PFSK-1 (cell line): ENCODE measurements around the gene PHF20.

Source experiments
- FOXP2 ChIP-seq: optimal IDR thresholded peaks from 2 replicates; pipeline ENCODE3; 2011; ENCODE audit warnings: borderline replicate concordance, control low read depth, inconsistent platforms; ENCODE audit not compliant: insufficient read depth; ENCODE audit errors: extremely low read length, extremely low read depth
- POLR2AphosphoS5 ChIP-seq: IDR thresholded peaks from 2 replicates; pipeline ENCODE4 v1.6.1; 2012; ENCODE audit warnings: low read depth, mild to moderate bottlenecking, control low read depth, low read length, moderate library complexity
- SIN3A ChIP-seq: IDR thresholded peaks from 2 replicates; pipeline ENCODE4 v1.6.1; 2012; ENCODE audit warnings: mild to moderate bottlenecking, low read length, moderate library complexity, borderline replicate concordance; ENCODE audit not compliant: insufficient read depth
- TAF1 ChIP-seq: IDR thresholded peaks from 2 replicates; pipeline ENCODE4 v1.6.1; 2012; ENCODE audit warnings: low read length, control low read depth, borderline replicate concordance; ENCODE audit not compliant: insufficient read depth
- TF ChIP-seq, protein P1 (sequence below), 2 experiments: IDR thresholded peaks; 2 replicates each; pipeline versions ENCODE4 v1.6.1 to v1.8.0; 2011 to 2012; ENCODE audit warnings: low read depth in 2 of 2, low read length in 2 of 2, control low read depth in 1 of 2, inconsistent platforms in 1 of 2, mild to moderate bottlenecking in 1 of 2, moderate library complexity in 1 of 2; ENCODE audit not compliant: insufficient read depth in 1 of 2

The PHF20 gene

DNA sequence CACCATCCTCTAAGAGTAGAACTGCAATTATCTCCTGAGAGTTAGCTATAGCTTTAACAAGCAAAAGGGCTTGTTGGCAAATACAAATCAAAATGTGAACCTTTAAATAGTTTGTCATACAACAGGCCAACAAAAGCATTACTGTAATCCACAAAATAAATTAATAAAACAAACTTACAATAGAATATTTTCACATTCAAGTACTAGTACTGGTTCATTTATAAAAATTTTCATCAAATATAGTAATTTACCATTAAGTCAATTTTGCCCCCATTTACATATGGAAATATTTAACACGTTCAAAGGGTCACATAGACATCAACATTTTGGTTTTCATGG lies 39.2 kb upstream of the PHF20 start:
- TF ChIP-seq POLR2AphosphoS5 (no peak), SIN3A (no peak), FOXP2 (no peak), TAF1 (no peak)
- TF ChIP-seq, protein P1, sequence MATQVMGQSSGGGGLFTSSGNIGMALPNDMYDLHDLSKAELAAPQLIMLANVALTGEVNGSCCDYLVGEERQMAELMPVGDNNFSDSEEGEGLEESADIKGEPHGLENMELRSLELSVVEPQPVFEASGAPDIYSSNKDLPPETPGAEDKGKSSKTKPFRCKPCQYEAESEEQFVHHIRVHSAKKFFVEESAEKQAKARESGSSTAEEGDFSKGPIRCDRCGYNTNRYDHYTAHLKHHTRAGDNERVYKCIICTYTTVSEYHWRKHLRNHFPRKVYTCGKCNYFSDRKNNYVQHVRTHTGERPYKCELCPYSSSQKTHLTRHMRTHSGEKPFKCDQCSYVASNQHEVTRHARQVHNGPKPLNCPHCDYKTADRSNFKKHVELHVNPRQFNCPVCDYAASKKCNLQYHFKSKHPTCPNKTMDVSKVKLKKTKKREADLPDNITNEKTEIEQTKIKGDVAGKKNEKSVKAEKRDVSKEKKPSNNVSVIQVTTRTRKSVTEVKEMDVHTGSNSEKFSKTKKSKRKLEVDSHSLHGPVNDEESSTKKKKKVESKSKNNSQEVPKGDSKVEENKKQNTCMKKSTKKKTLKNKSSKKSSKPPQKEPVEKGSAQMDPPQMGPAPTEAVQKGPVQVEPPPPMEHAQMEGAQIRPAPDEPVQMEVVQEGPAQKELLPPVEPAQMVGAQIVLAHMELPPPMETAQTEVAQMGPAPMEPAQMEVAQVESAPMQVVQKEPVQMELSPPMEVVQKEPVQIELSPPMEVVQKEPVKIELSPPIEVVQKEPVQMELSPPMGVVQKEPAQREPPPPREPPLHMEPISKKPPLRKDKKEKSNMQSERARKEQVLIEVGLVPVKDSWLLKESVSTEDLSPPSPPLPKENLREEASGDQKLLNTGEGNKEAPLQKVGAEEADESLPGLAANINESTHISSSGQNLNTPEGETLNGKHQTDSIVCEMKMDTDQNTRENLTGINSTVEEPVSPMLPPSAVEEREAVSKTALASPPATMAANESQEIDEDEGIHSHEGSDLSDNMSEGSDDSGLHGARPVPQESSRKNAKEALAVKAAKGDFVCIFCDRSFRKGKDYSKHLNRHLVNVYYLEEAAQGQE (IDR thresholded peaks at IDR 0.05; ENCODE audit: insufficient read depth in 1 of 2, low read depth in 2 of 2, low read length in 2 of 2): no peak

- no peak for TF ChIP-seq SIN3A
- TF ChIP-seq, protein P1 (IDR thresholded peaks at IDR 0.05; ENCODE audit: insufficient read depth in 1 of 2, low read depth in 2 of 2, low read length in 2 of 2): no peak
- TF ChIP-seq TAF1: no peak
- no peak for TF ChIP-seq FOXP2
- no peak for TF ChIP-seq POLR2AphosphoS5
These were observed 37.4 kb upstream of the PHF20 start for GRCh38 chr20:35734374-35734773.

- TF ChIP-seq TAF1 (no peak), SIN3A (no peak)
- TF ChIP-seq, protein P1 (IDR thresholded peaks at IDR 0.05; ENCODE audit: insufficient read depth in 1 of 2, low read depth in 2 of 2, low read length in 2 of 2): no peak
These were observed 36.8 kb upstream of the PHF20 start for GRCh38 chr20:35734777-35735649.

DNA sequence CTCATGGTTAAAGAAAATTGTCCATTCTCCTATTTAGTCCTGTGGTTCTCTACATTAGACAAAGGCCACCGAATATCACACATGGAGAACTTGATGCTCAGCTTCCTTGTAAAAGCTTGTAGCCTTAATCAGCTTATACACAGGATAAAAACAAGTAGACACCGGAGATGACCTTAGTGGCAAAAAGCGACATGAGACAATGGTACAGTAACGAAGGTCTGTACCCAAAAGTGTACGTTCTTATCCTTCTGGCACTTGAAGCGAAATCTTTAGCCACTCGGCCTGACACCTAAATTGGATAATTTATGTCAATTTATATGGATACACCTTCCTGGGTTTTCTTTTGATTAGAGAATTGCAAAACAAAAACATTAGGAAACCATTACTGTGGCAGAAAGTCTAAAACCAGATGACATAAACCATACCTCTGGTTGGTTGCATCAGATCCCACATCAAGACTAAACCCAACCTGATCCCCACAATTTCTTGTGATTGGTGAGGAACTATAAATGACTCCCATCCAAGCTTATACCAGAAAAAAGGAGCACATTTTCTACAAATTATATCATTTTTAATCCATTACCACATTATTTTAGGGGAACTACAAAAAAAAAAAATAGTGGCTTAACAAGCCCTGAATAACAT lies 35.9 kb upstream of the PHF20 start:
- TF ChIP-seq, protein P1 (IDR thresholded peaks at IDR 0.05; ENCODE audit: insufficient read depth in 1 of 2, low read depth in 2 of 2, low read length in 2 of 2): no peak
- no peak for TF ChIP-seq FOXP2
- TF ChIP-seq TAF1: no peak
- no peak for TF ChIP-seq POLR2AphosphoS5
